GM18526 (cell line): ENCODE measurements around the gene CENPX.
A peak's percentile ranks its signal among the peaks of the same experiment; 100 is the strongest.

Experiments
- POLR2A ChIP-seq: IDR thresholded peaks from 3 replicates; pipeline ENCODE4 v1.6.1; 2011; ENCODE audit not compliant: insufficient read length; ENCODE audit errors: extremely low read depth

The CENPX gene

GRCh38 chr17:82022310-82022980 lies at the start of gene CENPX:
TSS of gene CENPX (minus strand) at chr17:82022878. CDS start at chr17:82022861, 17 bp downstream.
- TF ChIP-seq POLR2A = peak; percentile 68

GRCh38 chr17:82070611-82071010 lies 47.9 kb upstream of the CENPX start:
- TF ChIP-seq POLR2A = no peak

GRCh38 chr17:82065638-82066303 lies 43.1 kb upstream of the CENPX start, which contains the start of gene DUS1L:
TSS of gene DUS1L (minus strand) at chr17:82065804. CDS start at chr17:82065059, 745 bp downstream.
- peak; percentile 76 for TF ChIP-seq POLR2A

- TF ChIP-seq POLR2A = no peak
Observed at GRCh38 chr17:82065193-82065637, 42.5 kb upstream of the CENPX start.

- TF ChIP-seq POLR2A = no peak
Observed at GRCh38 chr17:82064433-82065192, 41.9 kb upstream of the CENPX start.

GRCh38 chr17:82063424-82064415 lies 41.0 kb upstream of the CENPX start:
- TF ChIP-seq POLR2A = no peak

GRCh38 chr17:82062984-82063368 lies 40.3 kb upstream of the CENPX start:
- TF ChIP-seq POLR2A = no peak

- no peak for TF ChIP-seq POLR2A
Observed at GRCh38 chr17:82062076-82062983, 39.7 kb upstream of the CENPX start.

GRCh38 chr17:82061047-82061925 lies 38.6 kb upstream of the CENPX start:
- no peak for TF ChIP-seq POLR2A

- no peak for TF ChIP-seq POLR2A
Observed at GRCh38 chr17:82060614-82061013, 37.9 kb upstream of the CENPX start.

- no peak for TF ChIP-seq POLR2A
Observed at GRCh38 chr17:82060001-82060380, 37.3 kb upstream of the CENPX start.

GRCh38 chr17:82059272-82060000 lies 36.8 kb upstream of the CENPX start:
- TF ChIP-seq POLR2A = no peak
